ENCODE data around the gene LRRC38.

- TF ChIP-seq POLR2A (IDR thresholded peaks at IDR 0.05; ENCODE audit: low read length) = no peak
- no peak for TF ChIP-seq GATA1 (IDR thresholded peaks at IDR 0.05; ENCODE audit: low read depth, low read length)
Measured at GRCh38 chr1:13432251-13432650, 81.6 kb downstream of the LRRC38 start.

All from erythroblast (primary cell).